Caco-2 (cell line): ENCODE measurements around the gene PKD2L1. TPM values are rescaled to one million over a fixed set of nuclear protein-coding genes. Genes with fewer than 3 reads are reported as not detected.

Experiments
- BruUV-seq: library from RNA; stranded (reverse); fragments of 400-500 nt; replicated peaks from 2 replicates; lab custom pipeline; 2021; lab: Mats Ljungman, UMichigan
- CTCF ChIA-PET: fragments of 300-600 bp; sonication (Branson Sonifier 250); formaldehyde crosslinking; loops from one replicate; lab custom pipeline; 2022; ENCODE audit warnings: antibody characterized with exemption; lab: Charles Lee
- POLR2A ChIA-PET: fragments of 300-600 bp; sonication (Branson Sonifier 250); formaldehyde crosslinking; loops from one replicate; lab custom pipeline; 2022; ENCODE audit warnings: antibody characterized with exemption; lab: Charles Lee
- DNase-seq, 2 experiments: peaks; one replicate each; pipeline versions ENCODE4 v3.0.0 to v3.0.0-alpha.2; 2020 to 2022
- H3K27me3 ChIP-seq: replicated peaks from 2 replicates; pipeline ENCODE4 v1.6.0; 2011; ENCODE audit warnings: low read length; ENCODE audit not compliant: control insufficient read depth, insufficient read depth
- H3K36me3 ChIP-seq: 2 replicates; pipeline ENCODE4 v1.5.1; 2011; ENCODE audit warnings: low read length; ENCODE audit not compliant: control insufficient read depth, insufficient read depth
- H3K4me1 ChIP-seq: fragments of 250-450 bp; sonication (Bioruptor Pico); 2 replicates; pipeline ENCODE4 v1.5.1; 2020; ENCODE audit warnings: mild to moderate bottlenecking
- H3K4me3 ChIP-seq: 2 replicates; pipeline ENCODE4 v1.5.1; 2011; ENCODE audit warnings: low read depth, mild to moderate bottlenecking, control low read depth, low read length
- H3K9me3 ChIP-seq: fragments of 250-450 bp; sonication (Bioruptor Pico); 2 replicates; pipeline ENCODE4 v1.5.1; 2020; ENCODE audit warnings: mild to moderate bottlenecking, moderate library complexity
- H3K27ac Mint-ChIP-seq: one replicate; pipeline ENCODE4 v1.8.0; 2022; ENCODE audit warnings: mixed read lengths; ENCODE audit not compliant: unreplicated experiment
- H3K27me3 Mint-ChIP-seq: one replicate; pipeline ENCODE4 v1.8.0; 2022; ENCODE audit warnings: mixed read lengths; ENCODE audit not compliant: insufficient read depth, unreplicated experiment
- H3K36me3 Mint-ChIP-seq: one replicate; pipeline ENCODE4 v1.8.0; 2022; ENCODE audit warnings: mild to moderate bottlenecking, mixed read lengths; ENCODE audit not compliant: insufficient read depth, unreplicated experiment
- H3K4me1 Mint-ChIP-seq: one replicate; pipeline ENCODE4 v1.8.0; 2022; ENCODE audit warnings: low read depth, mixed read lengths; ENCODE audit not compliant: unreplicated experiment
- H3K4me3 Mint-ChIP-seq: one replicate; pipeline ENCODE4 v1.8.0; 2022; ENCODE audit warnings: mild to moderate bottlenecking, moderate library complexity, mixed read lengths; ENCODE audit not compliant: unreplicated experiment
- H3K9me3 Mint-ChIP-seq: one replicate; pipeline ENCODE4 v1.8.0; 2022; ENCODE audit warnings: mixed read lengths; ENCODE audit not compliant: unreplicated experiment
- intact Hi-C: fragments of 100-400 bp; cut with micrococcal nuclease; formaldehyde crosslinking; loops from one replicate; pipeline ENCODE4 v1.10.0; 2022; ENCODE audit not compliant: unreplicated experiment
- total RNA-seq: library from RNA; stranded (reverse); gene quantifications from 2 replicates; pipeline ENCODE4 v1.2.3, GENCODE V29; 2022
- TF ChIP-seq, protein P1 (sequence below), 2 experiments: fragments of 200-600 bp in 1 of 2; IDR thresholded peaks; 1 replicate in 1 of 2; 2 replicates in 1 of 2; pipeline versions ENCODE4 v1.5.1 to v1.8.0; 2011 to 2022; ENCODE audit warnings: antibody characterized with exemption in 1 of 2, control low read depth in 1 of 2, inconsistent platforms in 1 of 2, low read depth in 1 of 2, low read length in 1 of 2, mild to moderate bottlenecking in 1 of 2, moderate library complexity in 1 of 2; ENCODE audit not compliant: insufficient read depth in 1 of 2, severe bottlenecking in 1 of 2, unreplicated experiment in 1 of 2

Gene PKD2L1
- total RNA-seq, 1 experiment from 2014 or later: not detected

DNA sequence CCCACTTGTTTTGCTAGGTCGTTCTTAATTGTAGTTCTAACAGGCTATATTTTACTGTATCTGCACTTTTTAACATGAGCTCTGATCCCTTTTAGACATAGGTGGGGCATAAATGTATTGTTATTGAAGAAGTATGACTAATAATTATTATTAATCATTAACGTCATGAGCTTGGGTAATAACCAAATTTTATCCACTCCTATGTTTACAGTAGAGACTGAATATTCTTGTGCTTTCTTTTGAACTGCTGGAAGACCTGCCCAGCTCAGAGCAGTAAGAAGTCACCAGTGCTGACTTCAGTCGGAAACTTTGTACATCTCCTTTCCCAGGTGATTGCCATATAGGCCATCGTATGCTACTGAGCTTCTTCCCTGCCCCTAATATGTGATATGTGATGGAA, 18.7 kb downstream of the PKD2L1 start:
- no peaks in the 10 kb centered on the region for H3K36me3 ChIP-seq
- H3K4me1 ChIP-seq: 0 out of 2 replicates have a peak, but pooled peaks cover 10% of the 10 kb centered on the region
- no peak overlapping the region for H3K27ac Mint-ChIP-seq
- no TSS peak for BruUV-seq
- no peak overlapping the region for H3K4me3 ChIP-seq
- H3K9me3 ChIP-seq: no peaks in the 10 kb centered on the region
- H3K27me3 Mint-ChIP-seq: peaks cover 4% of the 10 kb centered on the region
- CTCF ChIA-PET: no interaction called here
- no peak for DNase-seq
- H3K27me3 ChIP-seq: no peaks in the 10 kb centered on the region
- peaks cover 13% of the 10 kb centered on the region for H3K4me1 Mint-ChIP-seq
- no peaks in the 10 kb centered on the region for H3K9me3 Mint-ChIP-seq
- H3K36me3 Mint-ChIP-seq: no peaks in the 10 kb centered on the region
- TF ChIP-seq, protein P1, sequence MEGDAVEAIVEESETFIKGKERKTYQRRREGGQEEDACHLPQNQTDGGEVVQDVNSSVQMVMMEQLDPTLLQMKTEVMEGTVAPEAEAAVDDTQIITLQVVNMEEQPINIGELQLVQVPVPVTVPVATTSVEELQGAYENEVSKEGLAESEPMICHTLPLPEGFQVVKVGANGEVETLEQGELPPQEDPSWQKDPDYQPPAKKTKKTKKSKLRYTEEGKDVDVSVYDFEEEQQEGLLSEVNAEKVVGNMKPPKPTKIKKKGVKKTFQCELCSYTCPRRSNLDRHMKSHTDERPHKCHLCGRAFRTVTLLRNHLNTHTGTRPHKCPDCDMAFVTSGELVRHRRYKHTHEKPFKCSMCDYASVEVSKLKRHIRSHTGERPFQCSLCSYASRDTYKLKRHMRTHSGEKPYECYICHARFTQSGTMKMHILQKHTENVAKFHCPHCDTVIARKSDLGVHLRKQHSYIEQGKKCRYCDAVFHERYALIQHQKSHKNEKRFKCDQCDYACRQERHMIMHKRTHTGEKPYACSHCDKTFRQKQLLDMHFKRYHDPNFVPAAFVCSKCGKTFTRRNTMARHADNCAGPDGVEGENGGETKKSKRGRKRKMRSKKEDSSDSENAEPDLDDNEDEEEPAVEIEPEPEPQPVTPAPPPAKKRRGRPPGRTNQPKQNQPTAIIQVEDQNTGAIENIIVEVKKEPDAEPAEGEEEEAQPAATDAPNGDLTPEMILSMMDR (IDR thresholded peaks at IDR 0.05; ENCODE audit: insufficient read depth in 1 of 2, low read depth in 1 of 2, low read length in 1 of 2, severe bottlenecking in 1 of 2, unreplicated experiment in 1 of 2): no peak
- POLR2A ChIA-PET: no interaction called here
- no peak overlapping the region for H3K4me3 Mint-ChIP-seq
- intact Hi-C loops: no loop called here

DNA sequence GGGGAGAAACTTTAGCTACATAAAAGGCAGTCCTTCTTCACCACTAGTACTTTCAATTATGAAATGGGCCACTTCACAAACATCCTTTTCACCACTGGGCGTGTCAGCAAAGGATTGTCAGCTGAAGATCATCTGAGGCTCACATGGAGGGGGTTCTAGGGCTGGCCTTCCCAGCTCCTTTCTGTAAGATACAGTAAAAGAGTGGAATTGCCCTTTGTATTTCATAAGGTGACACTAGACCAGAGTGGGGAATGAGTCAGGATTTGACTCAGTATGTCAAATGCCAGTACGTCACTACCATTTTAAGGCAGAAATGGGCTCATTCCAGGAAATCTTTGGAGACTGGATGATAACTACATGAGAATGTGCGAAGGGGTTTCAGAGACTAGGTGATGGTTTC, 22.3 kb downstream of the PKD2L1 start:
- ChIA-PET POLR2A (no interaction called here), CTCF (no interaction called here)
- Mint-ChIP-seq H3K4me3 (no peak overlapping the region), H3K27me3 (no peaks in the 10 kb centered on the region), H3K36me3 (no peaks in the 10 kb centered on the region), H3K9me3 (no peaks in the 10 kb centered on the region), H3K4me1 (peaks cover 13% of the 10 kb centered on the region), H3K27ac (no peak overlapping the region)
- BruUV-seq: no TSS peak
- intact Hi-C loops: no loop called here
- Histone ChIP-seq H3K9me3 (no peaks in the 10 kb centered on the region), H3K4me1 (0 out of 2 replicates have a peak, but pooled peaks cover 10% of the 10 kb centered on the region), H3K27me3 (no peaks in the 10 kb centered on the region), H3K4me3 (no peak overlapping the region), H3K36me3 (no peaks in the 10 kb centered on the region)
- DNase-seq: no peak
- TF ChIP-seq, protein P1 (IDR thresholded peaks at IDR 0.05; ENCODE audit: insufficient read depth in 1 of 2, low read depth in 1 of 2, low read length in 1 of 2, severe bottlenecking in 1 of 2, unreplicated experiment in 1 of 2): no peak

- ChIA-PET POLR2A (no interaction called here), CTCF (no interaction called here)
- H3K4me3 Mint-ChIP-seq: no peak overlapping the region
- TF ChIP-seq, protein P1 (IDR thresholded peaks at IDR 0.05; ENCODE audit: insufficient read depth in 1 of 2, low read depth in 1 of 2, low read length in 1 of 2, severe bottlenecking in 1 of 2, unreplicated experiment in 1 of 2): no peak
- BruUV-seq: no TSS peak
- H3K36me3 Mint-ChIP-seq: no peaks in the 10 kb centered on the region
- Histone ChIP-seq H3K4me3 (no peak overlapping the region), H3K36me3 (no peaks in the 10 kb centered on the region), H3K27me3 (no peaks in the 10 kb centered on the region), H3K4me1 (peaks cover 13% of the 10 kb centered on the region), H3K9me3 (no peaks in the 10 kb centered on the region)
- no peaks in the 10 kb centered on the region for H3K27me3 Mint-ChIP-seq
- H3K9me3 Mint-ChIP-seq: no peaks in the 10 kb centered on the region
- intact Hi-C loops: no loop called here
- H3K4me1 Mint-ChIP-seq: peaks cover 12% of the 10 kb centered on the region
- no peak for DNase-seq
- no peak overlapping the region for H3K27ac Mint-ChIP-seq
These were observed 23.2 kb downstream of the PKD2L1 start for GRCh38 chr10:100306861-100307260.
